ENCODE data around the gene RRP1B.
"Not testable (repeated sequence)": the region's sequence is repeated elsewhere in the genome, so short reads cannot be mapped to it uniquely, and the experiment has no call there.

RRP1B gene, protein sequence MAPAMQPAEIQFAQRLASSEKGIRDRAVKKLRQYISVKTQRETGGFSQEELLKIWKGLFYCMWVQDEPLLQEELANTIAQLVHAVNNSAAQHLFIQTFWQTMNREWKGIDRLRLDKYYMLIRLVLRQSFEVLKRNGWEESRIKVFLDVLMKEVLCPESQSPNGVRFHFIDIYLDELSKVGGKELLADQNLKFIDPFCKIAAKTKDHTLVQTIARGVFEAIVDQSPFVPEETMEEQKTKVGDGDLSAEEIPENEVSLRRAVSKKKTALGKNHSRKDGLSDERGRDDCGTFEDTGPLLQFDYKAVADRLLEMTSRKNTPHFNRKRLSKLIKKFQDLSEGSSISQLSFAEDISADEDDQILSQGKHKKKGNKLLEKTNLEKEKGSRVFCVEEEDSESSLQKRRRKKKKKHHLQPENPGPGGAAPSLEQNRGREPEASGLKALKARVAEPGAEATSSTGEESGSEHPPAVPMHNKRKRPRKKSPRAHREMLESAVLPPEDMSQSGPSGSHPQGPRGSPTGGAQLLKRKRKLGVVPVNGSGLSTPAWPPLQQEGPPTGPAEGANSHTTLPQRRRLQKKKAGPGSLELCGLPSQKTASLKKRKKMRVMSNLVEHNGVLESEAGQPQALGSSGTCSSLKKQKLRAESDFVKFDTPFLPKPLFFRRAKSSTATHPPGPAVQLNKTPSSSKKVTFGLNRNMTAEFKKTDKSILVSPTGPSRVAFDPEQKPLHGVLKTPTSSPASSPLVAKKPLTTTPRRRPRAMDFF

GRCh38 chr21:43659136-43660000, at the start of gene RRP1B, which contains the start of gene HSF2BP:
TSS of gene RRP1B (plus strand) at chr21:43659560. CDS start at chr21:43659665, 105 bp downstream.
TSS of gene HSF2BP (minus strand) at chr21:43659488. CDS start at chr21:43658096, 1,392 bp downstream.
- H3K4me3 ChIP-seq (ENCODE audit: low read length), result peak within 1 kb of the TSS; percentile 91
- TF ChIP-seq, protein P1, sequence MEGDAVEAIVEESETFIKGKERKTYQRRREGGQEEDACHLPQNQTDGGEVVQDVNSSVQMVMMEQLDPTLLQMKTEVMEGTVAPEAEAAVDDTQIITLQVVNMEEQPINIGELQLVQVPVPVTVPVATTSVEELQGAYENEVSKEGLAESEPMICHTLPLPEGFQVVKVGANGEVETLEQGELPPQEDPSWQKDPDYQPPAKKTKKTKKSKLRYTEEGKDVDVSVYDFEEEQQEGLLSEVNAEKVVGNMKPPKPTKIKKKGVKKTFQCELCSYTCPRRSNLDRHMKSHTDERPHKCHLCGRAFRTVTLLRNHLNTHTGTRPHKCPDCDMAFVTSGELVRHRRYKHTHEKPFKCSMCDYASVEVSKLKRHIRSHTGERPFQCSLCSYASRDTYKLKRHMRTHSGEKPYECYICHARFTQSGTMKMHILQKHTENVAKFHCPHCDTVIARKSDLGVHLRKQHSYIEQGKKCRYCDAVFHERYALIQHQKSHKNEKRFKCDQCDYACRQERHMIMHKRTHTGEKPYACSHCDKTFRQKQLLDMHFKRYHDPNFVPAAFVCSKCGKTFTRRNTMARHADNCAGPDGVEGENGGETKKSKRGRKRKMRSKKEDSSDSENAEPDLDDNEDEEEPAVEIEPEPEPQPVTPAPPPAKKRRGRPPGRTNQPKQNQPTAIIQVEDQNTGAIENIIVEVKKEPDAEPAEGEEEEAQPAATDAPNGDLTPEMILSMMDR (IDR thresholded peaks at IDR 0.05; ENCODE audit: insufficient read depth, low read depth, low read length, missing control alignments), result peak; percentile 10
- peak; percentile 88 for DNase-seq (ENCODE audit: low read depth)

DNA sequence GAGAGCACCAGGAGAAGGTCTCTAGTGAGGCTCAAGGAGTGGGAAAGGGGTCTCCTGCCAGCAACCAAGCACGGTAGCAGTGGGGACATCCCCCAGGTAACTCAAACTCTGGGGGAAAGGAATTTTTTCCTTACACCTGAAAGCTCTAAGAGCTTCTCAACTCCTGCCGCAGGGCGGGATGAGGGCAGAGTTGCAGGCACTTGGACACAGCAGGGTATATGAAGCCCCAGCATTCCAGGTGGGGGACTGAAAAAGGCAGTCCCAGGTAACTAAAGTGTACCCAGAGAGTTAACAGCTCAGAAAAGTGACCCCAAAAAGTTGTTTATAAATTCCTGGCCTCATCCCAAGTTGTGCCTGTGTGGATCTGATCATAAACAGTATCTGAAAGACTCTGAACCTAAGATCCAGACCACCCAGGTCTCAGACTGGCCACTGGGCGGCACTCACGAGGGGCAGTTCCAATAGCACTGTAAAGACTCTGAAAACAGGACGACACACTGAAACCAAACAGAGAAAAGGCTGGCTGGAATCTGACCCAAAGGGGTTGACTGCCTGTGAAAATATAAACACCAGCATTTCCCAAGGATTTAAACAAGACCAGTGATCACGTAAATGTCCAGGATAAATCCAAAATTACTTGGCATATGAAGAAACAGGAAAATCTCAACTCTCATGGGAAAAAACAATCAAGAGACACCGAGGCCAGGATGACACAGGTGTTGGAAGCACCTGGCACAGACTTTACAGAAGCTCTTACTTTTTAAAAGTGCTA, 47.6 kb upstream of the RRP1B start:
- TF ChIP-seq, protein P1 (IDR thresholded peaks at IDR 0.05; ENCODE audit: insufficient read depth, low read depth, low read length, missing control alignments), result peak; percentile 67
- no peak overlapping the region for H3K4me3 ChIP-seq (ENCODE audit: low read length)
- peak; percentile 56 for DNase-seq (ENCODE audit: low read depth)

DNA sequence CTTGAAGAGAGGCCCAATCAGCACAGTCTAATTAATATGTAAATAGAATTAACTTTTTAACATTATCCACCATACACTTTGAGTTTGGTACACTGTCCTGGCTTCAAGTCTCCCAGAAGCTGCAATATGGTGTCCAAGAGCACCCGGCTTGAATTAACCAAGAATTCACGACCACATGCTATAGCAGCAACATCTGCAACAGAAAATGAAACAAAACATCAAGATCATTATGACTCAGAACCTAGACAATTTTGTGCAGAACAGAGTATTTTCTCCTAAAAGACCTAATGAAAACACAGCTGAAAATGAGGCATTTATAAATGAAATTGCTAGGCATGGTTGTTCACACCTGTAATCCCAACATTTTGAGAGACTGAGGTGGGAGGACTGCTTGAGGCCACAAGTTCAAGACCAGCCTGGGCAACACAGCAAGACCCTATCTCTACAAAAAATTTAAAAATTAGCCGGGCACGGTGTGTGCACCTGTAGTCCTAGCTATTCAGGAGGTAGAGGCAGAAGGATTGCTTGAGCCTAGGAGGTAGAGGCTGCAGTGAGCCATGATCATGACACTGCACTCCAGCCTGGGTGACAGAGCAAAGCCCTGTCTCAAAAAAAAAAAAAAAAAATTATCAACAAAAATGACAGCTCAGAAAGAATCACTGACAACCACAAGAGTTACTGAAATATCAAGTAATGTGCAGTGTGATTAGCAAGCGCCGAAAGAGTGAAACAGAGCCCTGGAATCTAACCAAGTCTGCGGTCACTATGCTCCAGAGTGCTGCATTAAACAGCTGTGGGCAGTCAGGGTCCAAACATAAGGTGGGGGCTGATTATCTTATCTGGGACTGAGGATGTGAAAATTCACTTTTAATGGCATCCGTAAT, 45.4 kb upstream of the RRP1B start:
- no peak for DNase-seq (ENCODE audit: low read depth)
- TF ChIP-seq, protein P1 (IDR thresholded peaks at IDR 0.05; ENCODE audit: insufficient read depth, low read depth, low read length, missing control alignments), result no peak
- H3K4me3 ChIP-seq (ENCODE audit: low read length), result no peak overlapping the region

DNA sequence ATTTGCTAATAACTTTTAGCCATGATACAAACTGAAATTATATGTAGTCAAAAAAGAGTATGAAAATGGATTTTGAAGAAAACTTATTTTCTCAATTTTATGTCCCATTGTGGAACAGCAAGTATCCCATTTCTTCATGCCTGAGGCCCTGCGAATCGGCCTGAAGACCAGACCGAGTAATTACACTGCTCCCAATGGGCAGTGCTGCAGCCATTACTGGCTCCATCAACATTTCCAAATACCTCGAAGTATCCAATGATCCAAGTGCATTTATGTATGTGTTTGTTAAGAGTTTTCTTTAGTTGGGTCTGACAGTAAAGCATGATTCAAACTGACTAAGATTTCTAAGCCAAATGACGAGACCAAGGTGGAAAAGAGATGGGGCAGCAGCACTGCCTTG, 44.5 kb upstream of the RRP1B start:
- no peak overlapping the region for H3K4me3 ChIP-seq (ENCODE audit: low read length)
- no peak for DNase-seq (ENCODE audit: low read depth)
- TF ChIP-seq, protein P1 (IDR thresholded peaks at IDR 0.05; ENCODE audit: insufficient read depth, low read depth, low read length, missing control alignments), result no peak

GRCh38 chr21:43616861-43617260, 42.5 kb upstream of the RRP1B start:
- not testable (repeated sequence) for H3K4me3 ChIP-seq (ENCODE audit: low read length); DNase-seq (ENCODE audit: low read depth)

- no peak for DNase-seq (ENCODE audit: low read depth)
- TF ChIP-seq, protein P1 (IDR thresholded peaks at IDR 0.05; ENCODE audit: insufficient read depth, low read depth, low read length, missing control alignments), result no peak
- no peak overlapping the region for H3K4me3 ChIP-seq (ENCODE audit: low read length)
Observed at GRCh38 chr21:43618940-43619339, 40.4 kb upstream of the RRP1B start.

All from epithelial cell of esophagus (primary cell).